ENCODE results near the gene GABRA4.

DNA sequence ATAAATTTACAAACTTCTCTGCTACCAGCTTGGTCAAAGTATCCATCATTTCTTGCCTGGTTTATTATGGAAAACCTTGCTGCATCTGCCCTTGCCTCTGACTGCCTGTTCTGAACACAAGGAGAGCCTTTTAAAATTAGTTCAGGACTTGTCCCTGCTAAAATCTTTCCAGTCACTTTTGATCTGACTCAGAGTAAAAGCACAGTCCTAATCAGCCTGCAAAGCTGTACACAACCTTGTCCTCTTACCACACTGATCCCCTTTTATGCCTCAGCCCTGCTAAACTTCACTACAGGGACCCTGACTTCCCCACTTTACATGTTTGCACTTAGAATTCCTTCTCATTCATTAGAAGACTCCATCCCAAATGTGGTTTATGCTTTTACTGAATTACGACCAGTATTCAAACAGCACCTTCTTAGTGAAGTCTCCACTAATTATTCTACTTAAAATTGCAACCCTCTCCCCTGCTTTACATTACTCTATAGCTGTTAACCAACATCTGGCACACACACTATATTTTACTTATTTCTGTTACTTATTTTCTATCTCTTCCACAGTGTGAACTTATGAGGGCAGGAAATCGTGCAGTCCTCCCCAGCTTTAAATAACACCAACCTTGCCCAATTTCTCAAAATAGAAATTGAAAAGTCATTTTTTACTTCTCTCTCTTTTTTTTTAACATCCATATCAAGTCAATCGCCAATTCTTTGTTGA is 6.3 kb downstream of the GABRA4 start:
- TF ChIP-seq, protein P1, sequence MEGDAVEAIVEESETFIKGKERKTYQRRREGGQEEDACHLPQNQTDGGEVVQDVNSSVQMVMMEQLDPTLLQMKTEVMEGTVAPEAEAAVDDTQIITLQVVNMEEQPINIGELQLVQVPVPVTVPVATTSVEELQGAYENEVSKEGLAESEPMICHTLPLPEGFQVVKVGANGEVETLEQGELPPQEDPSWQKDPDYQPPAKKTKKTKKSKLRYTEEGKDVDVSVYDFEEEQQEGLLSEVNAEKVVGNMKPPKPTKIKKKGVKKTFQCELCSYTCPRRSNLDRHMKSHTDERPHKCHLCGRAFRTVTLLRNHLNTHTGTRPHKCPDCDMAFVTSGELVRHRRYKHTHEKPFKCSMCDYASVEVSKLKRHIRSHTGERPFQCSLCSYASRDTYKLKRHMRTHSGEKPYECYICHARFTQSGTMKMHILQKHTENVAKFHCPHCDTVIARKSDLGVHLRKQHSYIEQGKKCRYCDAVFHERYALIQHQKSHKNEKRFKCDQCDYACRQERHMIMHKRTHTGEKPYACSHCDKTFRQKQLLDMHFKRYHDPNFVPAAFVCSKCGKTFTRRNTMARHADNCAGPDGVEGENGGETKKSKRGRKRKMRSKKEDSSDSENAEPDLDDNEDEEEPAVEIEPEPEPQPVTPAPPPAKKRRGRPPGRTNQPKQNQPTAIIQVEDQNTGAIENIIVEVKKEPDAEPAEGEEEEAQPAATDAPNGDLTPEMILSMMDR (conservative IDR thresholded peaks at IDR 0.05) = no peak
- TF ChIP-seq ZFX (IDR thresholded peaks at IDR 0.05) = no peak

Data from C4-2B (cell line).